Stomach (tissue), 9 donors: ENCODE results near the gene ZBED6. TPM values are rescaled to one million over a fixed set of nuclear protein-coding genes. Genes with fewer than 3 reads are reported as not detected.
"Not testable (repeated sequence)": the region's sequence is repeated elsewhere in the genome, so short reads cannot be mapped to it uniquely, and the experiment has no call there.

ENCODE experiments used
- DNase-seq, 2 donors: peaks; one replicate each; pipeline versions ENCODE4 v3.0.0 to v3.0.0-alpha.2; 2013 to 2019
- H3K27ac ChIP-seq, 5 donors: fragments of 200-600 bp in 4 of 5; sonication (generic) in 4 of 5; one replicate each; pipeline ENCODE4 v1.5.1; 2013 to 2019; ENCODE audit warnings: mild to moderate bottlenecking in 1 of 5, moderate library complexity in 1 of 5
- H3K27me3 ChIP-seq, 3 donors: fragments of 200-600 bp; sonication (generic); one replicate each; pipeline ENCODE4 v1.5.1; 2017 to 2019; ENCODE audit warnings: mixed run types in 1 of 3
- H3K36me3 ChIP-seq, 4 donors: fragments of 200-600 bp; sonication (generic); 1 replicate in 3 of 4; 2 replicates in 1 of 4; pipeline ENCODE4 v1.5.1; 2016 to 2019
- H3K4me1 ChIP-seq, 4 donors: fragments of 200-600 bp; sonication (generic); one replicate each; pipeline ENCODE4 v1.5.1; 2016 to 2019
- H3K4me3 ChIP-seq, 4 donors: fragments of 200-600 bp; sonication (generic) in 3 of 4; one replicate each; pipeline ENCODE4 v1.5.1; 2016 to 2019; ENCODE audit warnings: mild to moderate bottlenecking in 1 of 4
- H3K9me3 ChIP-seq, 4 donors: fragments of 200-600 bp; sonication (generic); one replicate each; pipeline ENCODE4 v1.5.1; 2016 to 2019
- EP300 ChIP-seq: sonication (generic); formaldehyde crosslinking; IDR thresholded peaks from one replicate; pipeline ENCODE4 v1.6.1; 2017; ENCODE audit warnings: antibody characterized with exemption
- POLR2A ChIP-seq, 4 donors: fragments of 450-650 bp; IDR thresholded peaks; one replicate each; pipeline ENCODE4 v1.6.1; 2016; ENCODE audit warnings: antibody characterized with exemption in 4 of 4, control low read depth in 2 of 4, mild to moderate bottlenecking in 1 of 4, moderate library complexity in 1 of 4
- POLR2AphosphoS5 ChIP-seq, 3 donors: sonication (generic); formaldehyde crosslinking; IDR thresholded peaks; one replicate each; pipeline ENCODE4 v1.6.1; 2016; ENCODE audit warnings: antibody characterized with exemption in 3 of 3
- WGBS, 5 donors: extraction: QIAGEN DNeasy Blood & Tissue Kit in 3 of 5; methylation state at CpG; one replicate each; pipeline versions ENCODE4 v1.1.5 to v1.1.7; 2013 to 2018; 5-methylcytosine and 5-hydroxymethylcytosine counted together
- intact Hi-C: fragments of 100-400 bp; cut with DNase I; formaldehyde crosslinking; loops from one replicate; pipeline ENCODE4 v1.15.1; 2023; ENCODE audit warnings: low total_unique reads
- polyA plus RNA-seq, 3 donors: library from polyadenylated mRNA; stranded (reverse); fragments of 200-250 nt; gene quantifications; one replicate each; pipeline ENCODE4 v1.2.3, GENCODE V29; 2013
- total RNA-seq, 5 donors: library from RNA; depleted of rRNA; stranded (reverse); fragments of >200 nt; gene quantifications; one replicate each; pipeline versions ENCODE4 v1.1.0 to v1.2.3, GENCODE V29; 2014 to 2016
- TF ChIP-seq, protein P1 (sequence below), 7 experiments: fragments of 450-650 bp in 4 of 7; fragments of 200-600 bp in 3 of 7; sonication (generic) in 3 of 7; IDR thresholded peaks; one replicate each; pipeline ENCODE4 v1.5.1; 2016 to 2019; ENCODE audit warnings: antibody characterized with exemption in 7 of 7, control low read depth in 2 of 7, mild to moderate bottlenecking in 1 of 7
- donor health status: healthy with polysubstance abuse.
- donor health status: Bipolar disorder and iron deficiency.
- donor health status: healthy.

ZBED6 gene
- total and polyA plus RNA-seq, 8 donors: 0.13 to 38.6 (median 15.4) TPM

DNA sequence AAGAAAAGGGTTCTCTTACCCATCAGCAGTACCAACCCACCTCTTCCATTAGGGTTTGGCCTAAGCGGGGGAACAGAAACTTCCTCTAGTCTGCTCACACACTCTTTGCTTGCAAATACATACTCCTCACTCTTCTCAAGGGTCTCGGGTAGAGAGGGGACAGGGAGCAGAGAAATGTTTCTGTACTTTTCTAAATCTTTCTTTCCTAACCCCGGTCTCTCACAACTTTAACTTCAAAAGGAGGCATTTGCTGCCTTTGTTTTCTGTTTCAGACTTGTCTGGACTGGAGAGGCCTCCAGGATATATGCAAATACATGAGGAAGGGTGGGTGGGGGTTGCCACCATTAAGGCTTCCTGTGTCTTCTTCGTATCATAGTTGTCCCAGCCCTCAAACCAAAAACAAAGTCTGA lies 41.0 kb upstream of the ZBED6 start:
- Histone ChIP-seq H3K27me3 (no peaks in the 10 kb centered on the region), H3K4me1 (peaks cover 0 to 9% (median 2%) of the 10 kb centered on the region in 4 donors), H3K9me3 (no peaks in the 10 kb centered on the region), H3K27ac (peak overlapping the region in 1 of 5 donors; percentile 39), H3K4me3 (no peak overlapping the region), H3K36me3 (no peaks in the 10 kb centered on the region)
- TF ChIP-seq, protein P1, sequence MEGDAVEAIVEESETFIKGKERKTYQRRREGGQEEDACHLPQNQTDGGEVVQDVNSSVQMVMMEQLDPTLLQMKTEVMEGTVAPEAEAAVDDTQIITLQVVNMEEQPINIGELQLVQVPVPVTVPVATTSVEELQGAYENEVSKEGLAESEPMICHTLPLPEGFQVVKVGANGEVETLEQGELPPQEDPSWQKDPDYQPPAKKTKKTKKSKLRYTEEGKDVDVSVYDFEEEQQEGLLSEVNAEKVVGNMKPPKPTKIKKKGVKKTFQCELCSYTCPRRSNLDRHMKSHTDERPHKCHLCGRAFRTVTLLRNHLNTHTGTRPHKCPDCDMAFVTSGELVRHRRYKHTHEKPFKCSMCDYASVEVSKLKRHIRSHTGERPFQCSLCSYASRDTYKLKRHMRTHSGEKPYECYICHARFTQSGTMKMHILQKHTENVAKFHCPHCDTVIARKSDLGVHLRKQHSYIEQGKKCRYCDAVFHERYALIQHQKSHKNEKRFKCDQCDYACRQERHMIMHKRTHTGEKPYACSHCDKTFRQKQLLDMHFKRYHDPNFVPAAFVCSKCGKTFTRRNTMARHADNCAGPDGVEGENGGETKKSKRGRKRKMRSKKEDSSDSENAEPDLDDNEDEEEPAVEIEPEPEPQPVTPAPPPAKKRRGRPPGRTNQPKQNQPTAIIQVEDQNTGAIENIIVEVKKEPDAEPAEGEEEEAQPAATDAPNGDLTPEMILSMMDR (IDR thresholded peaks at IDR 0.05): no peak
- TF ChIP-seq POLR2AphosphoS5 (IDR thresholded peaks at IDR 0.05) (no peak), POLR2A (IDR thresholded peaks at IDR 0.05) (no peak), EP300 (no peak)
- DNase-seq: no peak
- intact Hi-C loops: no loop called here
- 75 to 89% (median 84%) methylated on average over 4 of the region's 4 CpGs for WGBS, 5 donors

DNA sequence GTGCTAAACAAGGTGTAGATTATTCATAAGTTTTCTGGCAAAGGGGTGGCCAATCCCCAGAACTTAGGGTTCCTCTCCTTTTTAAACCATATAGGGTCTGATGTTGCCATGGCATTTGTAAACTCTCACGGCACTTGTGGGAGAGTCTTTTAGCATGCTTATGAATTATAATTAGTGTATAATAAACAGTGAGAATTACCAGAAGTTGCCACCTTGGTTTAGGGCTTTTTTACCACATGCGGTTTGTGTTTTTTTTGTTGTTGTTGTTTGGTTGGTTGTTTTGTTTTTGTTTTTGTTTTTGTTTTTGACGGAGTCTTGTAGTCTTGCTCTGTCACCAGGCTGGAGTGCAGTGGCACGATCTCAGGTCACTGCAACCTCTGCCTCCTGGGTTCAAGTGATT lies 39.4 kb upstream of the ZBED6 start:
- H3K4me3 ChIP-seq: no peak overlapping the region
- H3K36me3 ChIP-seq: no peaks in the 10 kb centered on the region
- no peaks in the 10 kb centered on the region for H3K9me3 ChIP-seq
- no peak overlapping the region for H3K27ac ChIP-seq
- peaks cover 0 to 4% (median 2%) of the 10 kb centered on the region in 4 donors for H3K4me1 ChIP-seq
- TF ChIP-seq POLR2AphosphoS5 (IDR thresholded peaks at IDR 0.05) (no peak), EP300 (no peak), POLR2A (IDR thresholded peaks at IDR 0.05) (no peak)
- TF ChIP-seq, protein P1 (IDR thresholded peaks at IDR 0.05): no peak
- no peaks in the 10 kb centered on the region for H3K27me3 ChIP-seq
- DNase-seq: no peak
- intact Hi-C loops: no loop called here
- 80 to 84% (median 81%) methylated on average over 4 of the region's 4 CpGs for WGBS, 5 donors

DNA sequence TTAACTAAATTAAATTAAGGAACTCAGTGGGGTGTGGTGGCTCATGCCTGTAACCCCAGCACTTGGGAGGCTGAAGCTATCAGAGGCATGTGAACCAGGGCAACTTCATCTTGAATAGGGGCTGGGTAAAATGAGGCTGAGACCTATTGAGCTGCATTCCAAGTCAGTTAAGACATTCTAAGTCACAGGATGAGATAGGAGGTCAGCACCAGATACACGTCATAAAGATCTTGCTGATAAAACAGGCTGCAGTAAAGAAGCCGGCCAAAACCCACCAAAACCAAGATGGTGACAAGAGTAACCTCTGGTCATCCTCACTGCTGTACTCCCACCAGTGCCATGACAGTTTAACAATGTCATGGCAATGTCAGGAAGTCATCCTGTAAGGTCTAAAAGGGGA lies 36.7 kb upstream of the ZBED6 start:
- 73 to 88% (median 81%) methylated on average over 2 of the region's 2 CpGs for WGBS, 5 donors
- H3K9me3 ChIP-seq, DNase-seq, H3K4me3 ChIP-seq, H3K36me3 ChIP-seq, H3K4me1 ChIP-seq, intact Hi-C loops, H3K27me3 ChIP-seq, H3K27ac ChIP-seq: not testable (repeated sequence)

DNA sequence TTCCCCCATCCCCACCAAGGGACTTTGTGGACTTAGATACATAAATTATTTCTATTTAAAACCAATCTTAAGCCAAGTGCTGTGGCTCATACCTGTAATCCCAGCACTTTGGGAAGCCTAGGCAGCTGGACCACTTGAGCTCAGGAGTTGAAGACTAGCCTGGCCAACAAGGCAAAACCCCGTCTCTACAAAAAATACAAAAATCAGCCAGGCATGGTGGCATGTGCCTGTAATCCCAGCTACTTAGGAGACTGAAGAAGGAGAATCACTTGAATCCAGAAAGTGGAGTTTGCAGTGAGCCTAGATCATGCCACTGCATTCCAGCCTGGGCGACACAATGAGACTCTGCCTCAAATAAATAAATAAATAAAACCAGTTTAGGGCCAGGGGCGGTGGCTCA lies 34.9 kb upstream of the ZBED6 start:
- Histone ChIP-seq H3K27ac (no peak overlapping the region), H3K36me3 (no peaks in the 10 kb centered on the region), H3K4me3 (no peak overlapping the region), H3K9me3 (no peaks in the 10 kb centered on the region), H3K27me3 (no peaks in the 10 kb centered on the region), H3K4me1 (no peaks in the 10 kb centered on the region)
- TF ChIP-seq, protein P1 (IDR thresholded peaks at IDR 0.05): no peak
- TF ChIP-seq POLR2AphosphoS5 (IDR thresholded peaks at IDR 0.05): no peak
- TF ChIP-seq POLR2A (IDR thresholded peaks at IDR 0.05): no peak
- intact Hi-C loops: no loop called here
- WGBS, 5 donors: 90 to 97% (median 93%) methylated on average over 3 of the region's 3 CpGs
- no peak for DNase-seq

DNA sequence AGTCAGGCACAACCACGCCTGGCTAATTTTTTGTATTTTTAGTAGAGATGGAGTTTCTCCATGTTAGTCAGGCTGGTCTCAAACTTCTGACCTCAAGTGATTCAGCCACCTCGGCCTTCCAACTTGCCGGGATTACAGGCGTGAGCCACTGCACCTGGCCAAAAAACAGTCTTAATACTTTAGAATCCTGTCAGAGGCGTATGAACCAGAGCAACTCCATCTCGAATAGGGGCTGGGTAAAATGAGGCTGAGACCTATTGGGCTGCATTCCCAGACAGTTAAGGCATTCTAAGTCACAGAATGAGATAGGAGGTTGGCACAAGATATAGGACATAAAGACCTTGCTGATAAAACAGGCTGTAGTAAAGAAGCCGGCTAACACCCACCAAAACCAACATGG lies 33.5 kb upstream of the ZBED6 start:
- H3K9me3 ChIP-seq, intact Hi-C loops, DNase-seq, H3K27me3 ChIP-seq, H3K27ac ChIP-seq, H3K36me3 ChIP-seq, H3K4me1 ChIP-seq, H3K4me3 ChIP-seq: not testable (repeated sequence)
- 76 to 86% (median 81%) methylated on average over 7 of the region's 7 CpGs for WGBS, 5 donors
